Mesothelial cell of epicardium (in vitro differentiated cells): ENCODE data around the gene FCHSD1. TPM values are rescaled to one million over a fixed set of nuclear protein-coding genes. Genes with fewer than 3 reads are reported as not detected.

Source experiments
- DNase-seq, 2 experiments: peaks; one replicate each; pipeline ENCODE4 v3.0.0; 2021; ENCODE audit warnings: low spot score in 2 of 2; ENCODE audit not compliant: unreplicated experiment in 2 of 2
- H3K27ac Mint-ChIP-seq: 2 replicates; pipeline ENCODE4 v1.8.0; 2021; ENCODE audit warnings: mixed read lengths
- H3K27me3 Mint-ChIP-seq: 2 replicates; pipeline ENCODE4 v1.8.0; 2021; ENCODE audit warnings: low read depth, mixed read lengths
- H3K36me3 Mint-ChIP-seq: 2 replicates; pipeline ENCODE4 v1.8.0; 2021; ENCODE audit warnings: mixed read lengths
- H3K4me1 Mint-ChIP-seq: 2 replicates; pipeline ENCODE4 v1.8.0; 2021; ENCODE audit warnings: mixed read lengths
- H3K4me3 Mint-ChIP-seq: 2 replicates; pipeline ENCODE4 v1.8.0; 2021; ENCODE audit warnings: mild to moderate bottlenecking, moderate library complexity, mixed read lengths
- H3K9me3 Mint-ChIP-seq: 2 replicates; pipeline ENCODE4 v1.8.0; 2021; ENCODE audit warnings: mixed read lengths
- total RNA-seq: library from RNA; stranded (reverse); gene quantifications from 3 replicates; pipeline ENCODE4 v1.2.1, GENCODE V29; 2021
- TF ChIP-seq, protein P1 (sequence below): fragments of 200-600 bp; sonication (generic); IDR thresholded peaks from one replicate; pipeline ENCODE4 v1.5.0; 2021; ENCODE audit warnings: antibody characterized with exemption; ENCODE audit not compliant: unreplicated experiment

Gene FCHSD1
- total RNA-seq, 1 donor from 2014 or later = 48.6 TPM

DNA sequence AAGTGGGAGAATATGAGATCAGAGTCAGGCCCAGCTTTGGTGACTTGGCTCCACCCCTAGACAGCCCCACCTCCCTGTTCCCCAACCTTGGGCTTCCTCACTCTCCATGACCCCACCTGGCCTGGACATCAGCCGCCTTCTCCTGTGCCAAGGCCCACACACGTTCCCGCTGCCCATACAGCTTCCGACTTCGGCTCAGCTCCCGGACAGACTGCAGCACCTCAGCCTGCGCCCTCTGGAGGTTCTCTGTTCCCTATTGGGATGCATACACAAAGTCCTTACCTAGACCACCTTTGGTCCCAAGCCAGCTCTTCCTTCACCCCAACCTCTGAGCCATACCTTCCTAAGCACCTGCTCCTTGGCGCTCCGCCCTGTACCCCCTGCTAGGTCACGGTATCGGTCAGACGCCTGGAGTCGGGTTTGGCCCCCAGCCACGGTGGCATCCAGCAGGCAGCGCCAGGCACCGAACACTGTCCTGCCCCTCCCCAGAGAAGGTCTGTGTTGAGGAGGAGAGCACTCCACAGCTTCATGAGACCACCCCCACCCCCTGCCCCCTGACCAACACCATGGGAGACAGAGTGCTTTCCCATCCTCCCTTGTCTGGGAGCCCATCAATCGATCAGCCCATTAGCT is 2.0 kb downstream of the FCHSD1 start:
- peaks cover 11% of the 10 kb centered on the region for H3K4me1 Mint-ChIP-seq
- H3K4me3 Mint-ChIP-seq = no peak overlapping the region
- H3K9me3 Mint-ChIP-seq = no peaks in the 10 kb centered on the region
- H3K27ac Mint-ChIP-seq = no peak overlapping the region
- no peak for DNase-seq
- H3K27me3 Mint-ChIP-seq = no peaks in the 10 kb centered on the region
- TF ChIP-seq, protein P1, sequence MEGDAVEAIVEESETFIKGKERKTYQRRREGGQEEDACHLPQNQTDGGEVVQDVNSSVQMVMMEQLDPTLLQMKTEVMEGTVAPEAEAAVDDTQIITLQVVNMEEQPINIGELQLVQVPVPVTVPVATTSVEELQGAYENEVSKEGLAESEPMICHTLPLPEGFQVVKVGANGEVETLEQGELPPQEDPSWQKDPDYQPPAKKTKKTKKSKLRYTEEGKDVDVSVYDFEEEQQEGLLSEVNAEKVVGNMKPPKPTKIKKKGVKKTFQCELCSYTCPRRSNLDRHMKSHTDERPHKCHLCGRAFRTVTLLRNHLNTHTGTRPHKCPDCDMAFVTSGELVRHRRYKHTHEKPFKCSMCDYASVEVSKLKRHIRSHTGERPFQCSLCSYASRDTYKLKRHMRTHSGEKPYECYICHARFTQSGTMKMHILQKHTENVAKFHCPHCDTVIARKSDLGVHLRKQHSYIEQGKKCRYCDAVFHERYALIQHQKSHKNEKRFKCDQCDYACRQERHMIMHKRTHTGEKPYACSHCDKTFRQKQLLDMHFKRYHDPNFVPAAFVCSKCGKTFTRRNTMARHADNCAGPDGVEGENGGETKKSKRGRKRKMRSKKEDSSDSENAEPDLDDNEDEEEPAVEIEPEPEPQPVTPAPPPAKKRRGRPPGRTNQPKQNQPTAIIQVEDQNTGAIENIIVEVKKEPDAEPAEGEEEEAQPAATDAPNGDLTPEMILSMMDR = no peak
- peaks cover 16% of the 10 kb centered on the region for H3K36me3 Mint-ChIP-seq

DNA sequence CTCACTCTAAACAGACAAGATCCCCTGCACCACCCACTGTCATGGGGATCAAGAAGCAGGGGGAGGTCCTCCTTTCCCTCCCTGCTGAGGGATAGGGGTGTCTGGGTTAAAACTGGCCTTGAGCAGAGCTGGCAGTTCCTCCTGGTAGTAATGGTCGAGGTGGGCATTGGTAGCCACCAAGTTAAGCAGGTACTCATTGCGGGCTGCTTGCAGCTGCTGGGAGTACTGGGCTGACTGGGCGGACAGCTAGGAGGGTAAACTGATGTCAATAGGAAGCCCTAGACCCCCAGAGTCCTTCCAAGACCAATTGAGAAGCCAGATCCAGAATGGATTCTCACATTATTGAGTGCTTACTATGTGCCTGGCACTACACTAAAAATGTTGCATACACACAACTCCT is 3.4 kb downstream of the FCHSD1 start:
- H3K27ac Mint-ChIP-seq = no peak overlapping the region
- DNase-seq = no peak
- H3K9me3 Mint-ChIP-seq = no peaks in the 10 kb centered on the region
- TF ChIP-seq, protein P1 = no peak
- peaks cover 11% of the 10 kb centered on the region for H3K4me1 Mint-ChIP-seq
- no peaks in the 10 kb centered on the region for H3K27me3 Mint-ChIP-seq
- peaks cover 16% of the 10 kb centered on the region for H3K36me3 Mint-ChIP-seq
- no peak overlapping the region for H3K4me3 Mint-ChIP-seq

DNA sequence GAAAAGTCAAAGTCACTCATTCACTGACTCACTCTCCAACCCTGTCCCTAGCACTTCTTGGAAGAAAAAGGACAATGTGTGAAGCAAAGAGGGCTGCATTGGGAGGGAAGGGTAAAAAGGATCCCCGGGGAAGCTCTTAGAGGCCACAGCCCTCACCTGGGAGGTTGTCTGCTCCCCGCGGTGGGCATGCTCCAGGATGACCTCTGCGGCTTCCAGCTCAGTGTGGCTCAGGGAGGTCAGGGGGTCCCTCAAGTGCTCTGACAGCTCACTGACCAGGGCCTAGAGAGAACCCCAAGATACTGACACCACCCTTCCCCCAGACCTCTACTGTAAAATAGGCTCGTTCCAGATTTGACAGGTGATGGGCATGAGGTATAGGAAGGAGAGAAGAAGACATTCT is 4.0 kb downstream of the FCHSD1 start:
- Mint-ChIP-seq H3K4me3 (no peak overlapping the region), H3K27me3 (no peaks in the 10 kb centered on the region), H3K9me3 (no peaks in the 10 kb centered on the region), H3K27ac (no peak overlapping the region), H3K4me1 (peaks cover 10% of the 10 kb centered on the region), H3K36me3 (peaks cover 16% of the 10 kb centered on the region)
- no peak for DNase-seq
- TF ChIP-seq, protein P1 = no peak

DNA sequence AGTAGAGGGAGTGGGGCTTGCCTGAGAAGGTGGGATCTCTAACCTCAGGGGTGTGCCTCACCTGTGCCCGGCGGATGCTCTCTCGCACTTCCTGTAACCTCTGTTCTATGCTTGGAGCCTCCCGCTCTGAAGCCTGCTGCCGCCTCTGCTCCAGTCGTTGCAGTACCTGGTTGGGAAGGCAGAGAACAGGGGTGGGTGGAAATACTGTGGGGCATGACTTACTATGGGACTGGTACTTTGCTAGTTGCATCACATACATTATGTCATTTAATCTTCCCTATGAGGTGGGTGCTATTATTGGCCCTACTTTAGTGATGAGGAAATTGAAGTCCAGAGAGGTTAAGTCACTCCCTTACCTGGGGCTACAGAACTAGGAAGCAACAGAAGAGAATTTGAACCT is 5.2 kb downstream of the FCHSD1 start:
- H3K36me3 Mint-ChIP-seq = peaks cover 16% of the 10 kb centered on the region
- no peaks in the 10 kb centered on the region for H3K27me3 Mint-ChIP-seq
- H3K4me3 Mint-ChIP-seq = no peak overlapping the region
- no peak overlapping the region for H3K27ac Mint-ChIP-seq
- H3K4me1 Mint-ChIP-seq = peaks cover 4% of the 10 kb centered on the region
- no peak for DNase-seq
- H3K9me3 Mint-ChIP-seq = no peaks in the 10 kb centered on the region
- TF ChIP-seq, protein P1 = no peak

DNA sequence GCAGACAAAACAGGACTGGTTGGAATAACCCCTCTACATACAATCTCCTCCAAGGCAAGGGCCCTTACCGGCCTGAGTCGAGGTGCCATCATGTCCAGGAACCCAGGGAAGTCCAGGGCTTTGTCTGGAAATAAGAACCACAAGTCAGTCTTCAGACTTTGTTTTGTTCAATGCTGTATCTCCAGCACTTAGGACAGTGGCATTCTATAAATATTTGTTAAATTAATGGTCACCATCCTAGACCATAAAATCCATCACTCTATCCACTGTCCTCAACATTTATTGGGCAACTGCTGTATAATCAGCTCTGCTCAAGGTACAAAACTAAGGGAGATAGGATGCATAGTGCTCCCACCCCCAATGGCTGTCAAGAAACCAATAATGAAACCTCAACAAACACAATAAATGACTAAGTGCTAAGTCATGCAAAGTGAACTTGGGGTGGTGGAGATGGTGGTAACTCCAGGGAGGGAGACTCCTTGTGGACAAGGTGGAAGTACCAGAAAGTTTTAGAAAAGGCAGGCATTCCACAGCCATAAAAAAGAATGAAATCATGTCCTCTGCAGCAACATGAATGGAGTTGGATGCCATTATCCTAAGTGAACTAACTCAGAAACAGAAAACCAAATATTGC is 9.5 kb downstream of the FCHSD1 start:
- TF ChIP-seq, protein P1 = no peak
- peaks cover 8% of the 10 kb centered on the region for H3K27me3 Mint-ChIP-seq
- peaks cover 2% of the 10 kb centered on the region for H3K4me1 Mint-ChIP-seq
- no peaks in the 10 kb centered on the region for H3K9me3 Mint-ChIP-seq
- no peak overlapping the region for H3K4me3 Mint-ChIP-seq
- H3K27ac Mint-ChIP-seq = no peak overlapping the region
- no peak for DNase-seq
- peaks cover 12% of the 10 kb centered on the region for H3K36me3 Mint-ChIP-seq
